Pancreas (tissue), 10 donors: ENCODE results near the gene RTN1. TPM values are rescaled to one million over a fixed set of nuclear protein-coding genes. Genes with fewer than 3 reads are reported as not detected.

Source experiments
- ATAC-seq, 4 donors: fragments of 200-7000 bp; cut with Tn5 transposase; one replicate each; pipeline versions ENCODE4 v1.8.0 to v1.9.1; 2020; ENCODE audit warnings: mild to moderate bottlenecking in 4 of 4, moderate library complexity in 4 of 4
- DNase-seq, 6 donors: peaks; one replicate each; pipeline ENCODE4 v3.0.0-alpha.2; 2020
- FAIRE-seq: peaks from 2 replicates; lab custom pipeline; 2012; peaks lifted over from hg19 to GRCh38; lab: Jason Lieb, UNC
- H3K27ac ChIP-seq, 4 donors: fragments of 200-600 bp; sonication (generic); 1 replicate in 3 of 4; 2 replicates in 1 of 4; pipeline versions ENCODE4 v1.5.0 to v1.8.0; 2020
- H3K27me3 ChIP-seq, 4 donors: fragments of 200-600 bp; one replicate each; pipeline ENCODE4 v1.8.0; 2021
- H3K36me3 ChIP-seq, 3 donors: fragments of 200-600 bp; sonication (generic) in 1 of 3; one replicate each; pipeline versions ENCODE4 v1.5.0 to v1.8.0; 2020 to 2021
- H3K4me1 ChIP-seq, 3 donors: fragments of 200-600 bp; one replicate each; pipeline ENCODE4 v1.8.0; 2021
- H3K4me3 ChIP-seq, 4 donors: fragments of 200-600 bp; sonication (generic) in 2 of 4; one replicate each; pipeline versions ENCODE4 v1.5.0 to v1.8.0; 2020 to 2021
- H3K9me3 ChIP-seq, 4 donors: fragments of 200-600 bp; one replicate each; pipeline ENCODE4 v1.8.0; 2021
- WGBS, 2 donors: extraction: QIAGEN DNeasy Blood & Tissue Kit; methylation state at CpG; one replicate each; pipeline ENCODE4 v1.1.7; 2013; 5-methylcytosine and 5-hydroxymethylcytosine counted together
- intact Hi-C, 3 donors: fragments of 100-400 bp; cut with DNase I; formaldehyde crosslinking; loops; one replicate each; pipeline versions ENCODE4 v1.11.1 to v1.14.2; 2022
- polyA plus RNA-seq, 2 donors: library from polyadenylated mRNA; stranded (reverse); fragments of 200-250 nt; gene quantifications; one replicate each; pipeline ENCODE4 v1.2.3, GENCODE V29; 2013
- total RNA-seq, 6 donors: library from RNA; stranded (reverse); fragmentation: NEBNext Ultra II Directional in 4 of 6; extraction: Animal tissue kit (Norgen Biotek cat#: 25700) in 4 of 6; gene quantifications; one replicate each; pipeline versions ENCODE4 v1.2.1 to v1.2.4, GENCODE V29; 2021 to 2023
- TF ChIP-seq, protein P1 (sequence below), 4 donors: fragments of 200-600 bp; sonication (generic) in 3 of 4; IDR thresholded peaks; one replicate each; pipeline versions ENCODE4 v1.5.0 to v1.8.0; 2021; ENCODE audit warnings: antibody characterized with exemption in 4 of 4
- donor health status: healthy with polysubstance abuse.
- donor health status: DM: no; HTN: no; CAD: no; lungs with moderate emphysema.
- donor health status: DM: no; HTN: no; CAD: no.
- donor health status: control.
- donor health status: control.
- donor health status: Bipolar disorder and iron deficiency.
- donor health status: DM: yes; HTN: yes; CAD: no.
- donor health status: DM: no; HTN: no; CAD: no.
- donor health status: DM: no; HTN: no; CAD: no.
- donor health status: DM: yes; HTN: yes; CAD: no.

Gene RTN1
- total and polyA plus RNA-seq, 8 donors, result 0.97 to 42.0 (median 5.3) TPM

- whole genome bisulfite sequencing, 2 donors, result 74 to 93% methylated on average over 2 of the region's 2 CpGs
- Histone ChIP-seq H3K9me3 (no peaks in the 10 kb centered on the region), H3K36me3 (no peaks in the 10 kb centered on the region), H3K4me1 (no peaks in the 10 kb centered on the region), H3K27me3 (no peaks in the 10 kb centered on the region), H3K27ac (no peak overlapping the region), H3K4me3 (no peak overlapping the region)
- TF ChIP-seq, protein P1, sequence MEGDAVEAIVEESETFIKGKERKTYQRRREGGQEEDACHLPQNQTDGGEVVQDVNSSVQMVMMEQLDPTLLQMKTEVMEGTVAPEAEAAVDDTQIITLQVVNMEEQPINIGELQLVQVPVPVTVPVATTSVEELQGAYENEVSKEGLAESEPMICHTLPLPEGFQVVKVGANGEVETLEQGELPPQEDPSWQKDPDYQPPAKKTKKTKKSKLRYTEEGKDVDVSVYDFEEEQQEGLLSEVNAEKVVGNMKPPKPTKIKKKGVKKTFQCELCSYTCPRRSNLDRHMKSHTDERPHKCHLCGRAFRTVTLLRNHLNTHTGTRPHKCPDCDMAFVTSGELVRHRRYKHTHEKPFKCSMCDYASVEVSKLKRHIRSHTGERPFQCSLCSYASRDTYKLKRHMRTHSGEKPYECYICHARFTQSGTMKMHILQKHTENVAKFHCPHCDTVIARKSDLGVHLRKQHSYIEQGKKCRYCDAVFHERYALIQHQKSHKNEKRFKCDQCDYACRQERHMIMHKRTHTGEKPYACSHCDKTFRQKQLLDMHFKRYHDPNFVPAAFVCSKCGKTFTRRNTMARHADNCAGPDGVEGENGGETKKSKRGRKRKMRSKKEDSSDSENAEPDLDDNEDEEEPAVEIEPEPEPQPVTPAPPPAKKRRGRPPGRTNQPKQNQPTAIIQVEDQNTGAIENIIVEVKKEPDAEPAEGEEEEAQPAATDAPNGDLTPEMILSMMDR (IDR thresholded peaks at IDR 0.05), result no peak
- FAIRE-seq (no peak), ATAC-seq (no peak), DNase-seq (no peak)
- intact Hi-C loops, result no loop called here
Observed at GRCh38 chr14:59600211-59600945, 270.2 kb downstream of the RTN1 start.

DNA sequence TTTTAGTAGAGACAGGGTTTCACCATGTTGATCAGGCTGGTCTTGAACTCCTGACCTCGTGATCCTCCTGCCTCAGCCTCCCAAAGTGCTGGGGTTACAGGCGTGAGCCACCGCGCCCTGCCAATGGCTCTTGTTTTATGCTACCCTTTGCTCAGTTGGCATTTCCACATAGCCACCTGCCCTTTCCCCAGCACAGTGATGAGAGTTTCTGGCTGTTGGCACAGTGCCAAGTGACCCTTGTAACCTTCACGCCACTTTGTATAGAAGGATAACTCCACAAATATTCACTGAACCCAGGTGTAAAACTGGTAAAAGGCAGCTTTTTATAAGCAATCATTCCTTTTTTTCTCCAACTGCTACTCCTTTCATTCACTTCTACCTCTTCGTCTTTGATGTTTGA, 275.5 kb downstream of the RTN1 start:
- FAIRE-seq (no peak), ATAC-seq (no peak)

GRCh38 chr14:59591641-59592370, 278.8 kb downstream of the RTN1 start:
- FAIRE-seq, result no peak

More for the DNA sequence above, 275.5 kb downstream of the RTN1 start:
- Histone ChIP-seq H3K9me3 (no peaks in the 10 kb centered on the region), H3K4me3 (no peak overlapping the region), H3K27me3 (no peaks in the 10 kb centered on the region), H3K36me3 (no peaks in the 10 kb centered on the region), H3K27ac (no peak overlapping the region), H3K4me1 (no peaks in the 10 kb centered on the region)
- TF ChIP-seq, protein P1 (IDR thresholded peaks at IDR 0.05), result no peak
- intact Hi-C loops, result no loop called here
- no peak for DNase-seq
- WGBS, 2 donors, result 68 to 72% methylated on average over 6 of the region's 6 CpGs

GRCh38 chr14:59588101-59588500, 282.5 kb downstream of the RTN1 start:
- FAIRE-seq (no peak), ATAC-seq (no peak), DNase-seq (no peak)
- no peak overlapping the region for H3K27ac ChIP-seq
- no peaks in the 10 kb centered on the region for H3K4me1 ChIP-seq
- no peaks in the 10 kb centered on the region for H3K27me3 ChIP-seq
- H3K36me3 ChIP-seq, result no peaks in the 10 kb centered on the region
- H3K4me3 ChIP-seq, result no peak overlapping the region
- 74 to 76% methylated on average over 3 of the region's 3 CpGs for WGBS, 2 donors
- H3K9me3 ChIP-seq, result no peaks in the 10 kb centered on the region
- TF ChIP-seq, protein P1 (IDR thresholded peaks at IDR 0.05), result no peak
- intact Hi-C loops, result no loop called here

More at GRCh38 chr14:59591641-59592370, 278.8 kb downstream of the RTN1 start:
- no peaks in the 10 kb centered on the region for H3K9me3 ChIP-seq
- DNase-seq (no peak), ATAC-seq (no peak)
- WGBS, 2 donors, result 75 to 85% methylated on average over 5 of the region's 5 CpGs
- TF ChIP-seq, protein P1 (IDR thresholded peaks at IDR 0.05), result no peak
- H3K4me1 ChIP-seq, result no peaks in the 10 kb centered on the region
- no peak overlapping the region for H3K4me3 ChIP-seq
- intact Hi-C loops, result no loop called here
- H3K27ac ChIP-seq, result no peak overlapping the region
- H3K36me3 ChIP-seq, result no peaks in the 10 kb centered on the region
- H3K27me3 ChIP-seq, result no peaks in the 10 kb centered on the region
